Pancreas (tissue), 10 donors: ENCODE measurements around the gene EVC. TPM values are rescaled to one million over a fixed set of nuclear protein-coding genes. Genes with fewer than 3 reads are reported as not detected.

ENCODE experiments used
- ATAC-seq, 4 donors: fragments of 200-7000 bp; cut with Tn5 transposase; one replicate each; pipeline versions ENCODE4 v1.8.0 to v1.9.1; 2020; ENCODE audit warnings: mild to moderate bottlenecking in 4 of 4, moderate library complexity in 4 of 4
- DNase-seq, 6 donors: peaks; one replicate each; pipeline ENCODE4 v3.0.0-alpha.2; 2020
- FAIRE-seq: peaks from 2 replicates; lab custom pipeline; 2012; peaks lifted over from hg19 to GRCh38; lab: Jason Lieb, UNC
- H3K27ac ChIP-seq, 4 donors: fragments of 200-600 bp; sonication (generic); 1 replicate in 3 of 4; 2 replicates in 1 of 4; pipeline versions ENCODE4 v1.5.0 to v1.8.0; 2020
- H3K27me3 ChIP-seq, 4 donors: fragments of 200-600 bp; one replicate each; pipeline ENCODE4 v1.8.0; 2021
- H3K36me3 ChIP-seq, 3 donors: fragments of 200-600 bp; sonication (generic) in 1 of 3; one replicate each; pipeline versions ENCODE4 v1.5.0 to v1.8.0; 2020 to 2021
- H3K4me1 ChIP-seq, 3 donors: fragments of 200-600 bp; one replicate each; pipeline ENCODE4 v1.8.0; 2021
- H3K4me3 ChIP-seq, 4 donors: fragments of 200-600 bp; sonication (generic) in 2 of 4; one replicate each; pipeline versions ENCODE4 v1.5.0 to v1.8.0; 2020 to 2021
- H3K9me3 ChIP-seq, 4 donors: fragments of 200-600 bp; one replicate each; pipeline ENCODE4 v1.8.0; 2021
- CTCF ChIP-seq, 4 donors: fragments of 200-600 bp; sonication (generic) in 3 of 4; IDR thresholded peaks; one replicate each; pipeline versions ENCODE4 v1.5.0 to v1.8.0; 2021; ENCODE audit warnings: antibody characterized with exemption in 4 of 4
- whole genome bisulfite sequencing, 2 donors: extraction: QIAGEN DNeasy Blood & Tissue Kit; methylation state at CpG; one replicate each; pipeline ENCODE4 v1.1.7; 2013; 5-methylcytosine and 5-hydroxymethylcytosine counted together
- intact Hi-C, 3 donors: fragments of 100-400 bp; cut with DNase I; formaldehyde crosslinking; loops; one replicate each; pipeline versions ENCODE4 v1.11.1 to v1.14.2; 2022
- polyA plus RNA-seq, 2 donors: library from polyadenylated mRNA; stranded (reverse); fragments of 200-250 nt; gene quantifications; one replicate each; pipeline ENCODE4 v1.2.3, GENCODE V29; 2013
- total RNA-seq, 6 donors: library from RNA; stranded (reverse); fragmentation: NEBNext Ultra II Directional in 4 of 6; extraction: Animal tissue kit (Norgen Biotek cat#: 25700) in 4 of 6; gene quantifications; one replicate each; pipeline versions ENCODE4 v1.2.1 to v1.2.4, GENCODE V29; 2021 to 2023
- donor health status: healthy with polysubstance abuse.
- donor health status: DM: no; HTN: no; CAD: no; lungs with moderate emphysema.
- donor health status: DM: no; HTN: no; CAD: no.
- donor health status: control.
- donor health status: control.
- donor health status: Bipolar disorder and iron deficiency.
- donor health status: DM: yes; HTN: yes; CAD: no.
- donor health status: DM: no; HTN: no; CAD: no.
- donor health status: DM: no; HTN: no; CAD: no.
- donor health status: DM: yes; HTN: yes; CAD: no.

EVC gene
- total and polyA plus RNA-seq, 8 donors: 2.8 to 17.8 (median 11.9) TPM

DNA sequence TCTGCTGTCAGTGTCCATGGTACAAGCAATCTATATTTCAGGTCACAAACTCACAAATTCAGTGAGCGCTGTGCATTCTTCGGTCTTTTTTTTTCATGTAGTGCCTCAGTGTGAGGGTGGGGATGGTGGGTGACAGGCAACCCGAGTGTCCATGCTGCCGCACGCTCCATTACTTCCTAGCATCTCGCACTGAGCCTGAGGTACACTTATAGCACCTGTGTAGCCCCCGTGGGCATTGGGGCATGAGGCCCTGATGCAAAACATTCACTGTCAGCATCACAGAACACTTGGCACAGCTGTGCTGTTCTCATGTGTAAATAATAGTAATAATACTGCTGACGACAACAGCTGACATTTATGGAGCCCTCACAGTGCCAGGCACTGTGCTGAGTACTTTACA is 34.2 kb upstream of the EVC start:
- Histone ChIP-seq H3K4me3 (no peak overlapping the region), H3K4me1 (no peaks in the 10 kb centered on the region), H3K27ac (no peak overlapping the region), H3K9me3 (no peaks in the 10 kb centered on the region), H3K36me3 (peaks cover 0 to 12% (median 0%) of the 10 kb centered on the region in 3 donors), H3K27me3 (no peaks in the 10 kb centered on the region)
- TF ChIP-seq CTCF (IDR thresholded peaks at IDR 0.05): no peak
- no peak for DNase-seq
- ATAC-seq: no peak
- WGBS, 2 donors: 84 to 91% methylated on average over 8 of the region's 8 CpGs
- no peak for FAIRE-seq
- intact Hi-C loops: no loop called here

GRCh38 chr4:5678977-5679376 is 32.0 kb upstream of the EVC start:
- TF ChIP-seq CTCF (IDR thresholded peaks at IDR 0.05): no peak
- ATAC-seq: no peak

GRCh38 chr4:5683566-5683965 is 27.4 kb upstream of the EVC start:
- FAIRE-seq: no peak
- ATAC-seq: no peak
- Histone ChIP-seq H3K9me3 (no peaks in the 10 kb centered on the region), H3K27me3 (no peaks in the 10 kb centered on the region), H3K27ac (no peak overlapping the region), H3K4me3 (no peak overlapping the region), H3K36me3 (peaks cover 0 to 31% (median 0%) of the 10 kb centered on the region in 3 donors), H3K4me1 (no peaks in the 10 kb centered on the region)
- WGBS, 2 donors: 62 to 67% methylated on average over 10 of the region's 10 CpGs
- intact Hi-C loops: no loop called here
- peak in 1 of 6 donors; percentile 24 for DNase-seq
- no peak for TF ChIP-seq CTCF (IDR thresholded peaks at IDR 0.05)

More at GRCh38 chr4:5678977-5679376, 32.0 kb upstream of the EVC start:
- Histone ChIP-seq H3K36me3 (peaks cover 0 to 13% (median 0%) of the 10 kb centered on the region in 3 donors), H3K27ac (no peak overlapping the region), H3K4me1 (no peaks in the 10 kb centered on the region), H3K9me3 (no peaks in the 10 kb centered on the region), H3K4me3 (no peak overlapping the region), H3K27me3 (no peaks in the 10 kb centered on the region)
- intact Hi-C loops: no loop called here
- WGBS, 2 donors: 87 to 90% methylated on average over 10 of the region's 10 CpGs
- no peak for DNase-seq
- no peak for FAIRE-seq

GRCh38 chr4:5685296-5685695 is 25.7 kb upstream of the EVC start:
- DNase-seq: no peak

More at GRCh38 chr4:5685296-5685695, 25.7 kb upstream of the EVC start:
- ATAC-seq: no peak
- no peak overlapping the region for H3K27ac ChIP-seq
- H3K4me1 ChIP-seq: no peaks in the 10 kb centered on the region
- H3K9me3 ChIP-seq: no peaks in the 10 kb centered on the region
- no peak for FAIRE-seq
- H3K36me3 ChIP-seq: peaks cover 0 to 41% (median 0%) of the 10 kb centered on the region in 3 donors
- TF ChIP-seq CTCF (IDR thresholded peaks at IDR 0.05): no peak
- H3K27me3 ChIP-seq: no peaks in the 10 kb centered on the region
- intact Hi-C loops: no loop called here
- H3K4me3 ChIP-seq: no peak overlapping the region
- 94 to 96% methylated on average over 9 of the region's 9 CpGs for WGBS, 2 donors
